H9 (cell line): ENCODE measurements around the gene MAP4K3. TPM values are rescaled to one million over a fixed set of nuclear protein-coding genes. Genes with fewer than 3 reads are reported as not detected.

Experiments used
- DNase-seq: peaks from one replicate; pipeline ENCODE4 v3.0.0-alpha.2; 2017
- H2AFZ ChIP-seq: one replicate; pipeline ENCODE4 v1.6.1; 2013; ENCODE audit warnings: mild to moderate bottlenecking, low read length, control low read depth, moderate library complexity
- H2AK5ac ChIP-seq: 2 replicates; pipeline ENCODE4 v1.6.1; 2013; ENCODE audit warnings: low read length, control low read depth, mixed read lengths; ENCODE audit not compliant: insufficient read length
- H2BK120ac ChIP-seq: one replicate; pipeline ENCODE4 v1.6.1; 2013; ENCODE audit warnings: low read depth, mild to moderate bottlenecking, low read length, control low read depth, inconsistent platforms; ENCODE audit not compliant: poor library complexity, severe bottlenecking
- H2BK12ac ChIP-seq: 2 replicates; pipeline ENCODE4 v1.6.1; 2013; ENCODE audit warnings: low read length, control low read depth, mixed read lengths, low read depth; ENCODE audit not compliant: insufficient read length
- H2BK15ac ChIP-seq: 2 replicates; pipeline ENCODE4 v1.6.1; 2013; ENCODE audit warnings: low read depth, low read length, control low read depth
- H2BK20ac ChIP-seq: one replicate; pipeline ENCODE4 v1.6.1; 2013; ENCODE audit warnings: low read depth, mild to moderate bottlenecking, low read length, control low read depth, inconsistent platforms; ENCODE audit not compliant: poor library complexity, severe bottlenecking
- H2BK5ac ChIP-seq: 2 replicates; pipeline ENCODE4 v1.6.1; 2013; ENCODE audit warnings: low read length, control low read depth, mixed read lengths; ENCODE audit not compliant: insufficient read length
- H3K14ac ChIP-seq: 2 replicates; pipeline ENCODE4 v1.6.1; 2013; ENCODE audit warnings: low read length, control low read depth; ENCODE audit not compliant: insufficient read depth
- H3K18ac ChIP-seq: 2 replicates; pipeline ENCODE4 v1.6.1; 2013; ENCODE audit warnings: low read depth, mild to moderate bottlenecking, mixed read lengths, low read length, control low read depth; ENCODE audit not compliant: insufficient read length
- H3K23ac ChIP-seq: 2 replicates; pipeline ENCODE4 v1.6.1; 2013; ENCODE audit warnings: low read length, control low read depth, mixed read lengths, low read depth; ENCODE audit not compliant: insufficient read length
- H3K23me2 ChIP-seq: 2 replicates; pipeline ENCODE4 v1.6.1; 2013; ENCODE audit warnings: low read depth, mild to moderate bottlenecking, mixed read lengths, low read length, control low read depth; ENCODE audit not compliant: insufficient read length, poor library complexity, severe bottlenecking
- H3K27ac ChIP-seq: 2 replicates; pipeline ENCODE4 v1.5.1; 2013; ENCODE audit warnings: low read length, control low read depth, mixed read lengths, low read depth; ENCODE audit not compliant: insufficient read length
- H3K27me3 ChIP-seq: 2 replicates; pipeline ENCODE4 v1.6.1; 2013; ENCODE audit warnings: low read length, control low read depth, inconsistent platforms; ENCODE audit not compliant: insufficient read depth
- H3K4ac ChIP-seq: 2 replicates; pipeline ENCODE4 v1.6.1; 2013; ENCODE audit warnings: low read depth, mild to moderate bottlenecking, control low read depth, inconsistent platforms, low read length, moderate library complexity
- H3K4me1 ChIP-seq: 2 replicates; pipeline ENCODE4 v1.6.1; 2013; ENCODE audit warnings: low read length, control low read depth, inconsistent platforms; ENCODE audit not compliant: insufficient read depth
- H3K4me2 ChIP-seq: 2 replicates; pipeline ENCODE4 v1.6.1; 2013; ENCODE audit warnings: low read length, control low read depth, mixed read lengths; ENCODE audit not compliant: insufficient read length, insufficient read depth
- H3K56ac ChIP-seq: 2 replicates; pipeline ENCODE4 v1.6.1; 2013; ENCODE audit warnings: low read depth, mild to moderate bottlenecking, mixed read lengths, low read length, control low read depth; ENCODE audit not compliant: insufficient read length
- H3K79me1 ChIP-seq: 2 replicates; pipeline ENCODE4 v1.6.1; 2013; ENCODE audit warnings: low read depth, mild to moderate bottlenecking, moderate library complexity, low read length, control low read depth, inconsistent platforms; ENCODE audit not compliant: insufficient read depth, poor library complexity, severe bottlenecking
- H3K79me2 ChIP-seq: 2 replicates; pipeline ENCODE4 v1.6.1; 2013; ENCODE audit warnings: low read length, control low read depth, inconsistent platforms; ENCODE audit not compliant: insufficient read depth
- H3K9ac ChIP-seq: 2 replicates; pipeline ENCODE4 v1.6.1; 2013; ENCODE audit warnings: low read length, control low read depth, mixed read lengths; ENCODE audit not compliant: insufficient read length; ENCODE audit errors: extremely low read depth
- H3K9me3 ChIP-seq: one replicate; pipeline ENCODE4 v1.6.1; 2013; ENCODE audit warnings: low read depth, low read length, inconsistent platforms; ENCODE audit not compliant: control insufficient read depth
- H3T11ph ChIP-seq: one replicate; pipeline ENCODE4 v1.6.1; 2013; ENCODE audit warnings: mild to moderate bottlenecking, low read length, control low read depth, inconsistent platforms
- H4K20me1 ChIP-seq: one replicate; pipeline ENCODE4 v1.6.1; 2013; ENCODE audit not compliant: control insufficient read depth, insufficient read length, insufficient read depth
- H4K5ac ChIP-seq: 2 replicates; pipeline ENCODE4 v1.6.1; 2013; ENCODE audit warnings: low read depth, mild to moderate bottlenecking, mixed read lengths, low read length, control low read depth; ENCODE audit not compliant: insufficient read length
- H4K8ac ChIP-seq: replicated peaks from 2 replicates; pipeline ENCODE4 v1.6.1; 2013; ENCODE audit warnings: low read length, control low read depth, mixed read lengths, low read depth; ENCODE audit not compliant: insufficient read length
- H4K91ac ChIP-seq: 2 replicates; pipeline ENCODE4 v1.6.1; 2013; ENCODE audit warnings: low read depth, mild to moderate bottlenecking, moderate library complexity, mixed read lengths, low read length, control low read depth; ENCODE audit not compliant: insufficient read length
- H3K27ac Mint-ChIP-seq, 3 experiments: 2 replicates in 2 of 3; 3 replicates in 1 of 3; pipeline ENCODE4 v1.8.0; 2020 to 2021; ENCODE audit warnings: mixed read lengths in 3 of 3, mild to moderate bottlenecking in 1 of 3, moderate library complexity in 1 of 3
- H3K27me3 Mint-ChIP-seq: 2 replicates; pipeline ENCODE4 v1.8.0; 2021; ENCODE audit warnings: low read depth, mild to moderate bottlenecking, moderate library complexity, mixed read lengths
- H3K36me3 Mint-ChIP-seq, 3 experiments: 2 replicates in 2 of 3; 3 replicates in 1 of 3; pipeline ENCODE4 v1.8.0; 2020 to 2021; ENCODE audit warnings: low read depth in 3 of 3, mixed read lengths in 3 of 3; ENCODE audit not compliant: insufficient read depth in 1 of 3
- H3K4me1 Mint-ChIP-seq, 2 experiments: 2 replicates each; pipeline ENCODE4 v1.8.0; 2020; ENCODE audit warnings: mixed read lengths in 2 of 2
- H3K4me3 Mint-ChIP-seq, 2 experiments: 2 replicates in 1 of 2; 3 replicates in 1 of 2; pipeline ENCODE4 v1.8.0; 2020 to 2021; ENCODE audit warnings: mild to moderate bottlenecking in 2 of 2, mixed read lengths in 2 of 2, moderate library complexity in 1 of 2
- H3K9me3 Mint-ChIP-seq, 2 experiments: 2 replicates in 1 of 2; 3 replicates in 1 of 2; pipeline ENCODE4 v1.8.0; 2020; ENCODE audit warnings: mild to moderate bottlenecking in 2 of 2, mixed read lengths in 2 of 2, moderate library complexity in 1 of 2
- WGBS: extraction: QIAGEN DNeasy Blood & Tissue Kit; methylation state at CpG from one replicate; pipeline ENCODE4 v1.1.7; 2013; ENCODE audit warnings: missing lambda C conversion rate, low lambda C conversion rate, mixed read lengths; ENCODE audit not compliant: insufficient read length; ENCODE audit errors: extremely low coverage; 5-methylcytosine and 5-hydroxymethylcytosine counted together
- total RNA-seq: library from RNA; stranded (reverse); gene quantifications from 2 replicates; pipeline ENCODE4 v1.2.1, GENCODE V29; 2021
- TF ChIP-seq, protein P1 (sequence below): fragments of 200-600 bp; sonication (generic); conservative IDR thresholded peaks from 3 replicates; pipeline ENCODE4 v1.8.0; 2021; ENCODE audit warnings: antibody characterized with exemption, mild to moderate bottlenecking

Gene MAP4K3
- total RNA-seq, 1 experiment from 2014 or later: 37.9 TPM

DNA sequence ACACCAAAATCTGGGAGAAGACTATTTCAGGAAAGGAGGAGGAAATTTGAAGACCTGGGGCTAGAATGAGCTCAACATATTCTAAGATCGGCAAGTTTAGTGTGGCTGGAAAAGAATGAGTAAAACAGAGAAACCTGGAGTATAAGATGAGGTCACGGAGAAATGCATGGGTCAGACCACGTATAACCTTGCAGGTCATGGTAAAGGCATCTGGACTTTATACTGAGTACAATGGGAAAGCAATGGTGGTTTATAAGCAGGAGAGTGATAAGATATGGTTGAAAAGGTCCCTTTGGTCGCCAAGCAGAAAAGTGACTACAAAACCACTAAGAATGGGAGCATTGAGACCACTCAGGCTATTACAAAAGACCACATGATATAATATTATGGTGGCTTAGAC, 102.1 kb downstream of the MAP4K3 start:
- H3K4me1 Mint-ChIP-seq: peaks cover 26% of the 10 kb centered on the region in 2 experiments
- H2BK5ac ChIP-seq: no peak overlapping the region
- H2BK120ac ChIP-seq: no peak overlapping the region
- H3K4ac ChIP-seq: no peak overlapping the region
- no peaks in the 10 kb centered on the region; the same call in 1 of the 2 replicates for H3K27me3 ChIP-seq
- H3K79me1 ChIP-seq: no peaks in the 10 kb centered on the region
- no peak overlapping the region for H3T11ph ChIP-seq
- H3K36me3 Mint-ChIP-seq: peaks cover 0 to 11% (median 10%) of the 10 kb centered on the region in 3 experiments; a peak in 5 of 7 replicates
- H3K27me3 Mint-ChIP-seq: no peaks in the 10 kb centered on the region
- DNase-seq: no peak
- H3K4me1 ChIP-seq: no peaks in the 10 kb centered on the region; the same call in 1 of the 2 replicates
- H3K56ac ChIP-seq: no peak overlapping the region
- no peak overlapping the region for H4K91ac ChIP-seq
- H3K9me3 ChIP-seq: no peaks in the 10 kb centered on the region
- no peaks in the 10 kb centered on the region for H3K9me3 Mint-ChIP-seq
- H3K14ac ChIP-seq: no peak overlapping the region
- H3K4me3 Mint-ChIP-seq: no peak overlapping the region
- TF ChIP-seq, protein P1, sequence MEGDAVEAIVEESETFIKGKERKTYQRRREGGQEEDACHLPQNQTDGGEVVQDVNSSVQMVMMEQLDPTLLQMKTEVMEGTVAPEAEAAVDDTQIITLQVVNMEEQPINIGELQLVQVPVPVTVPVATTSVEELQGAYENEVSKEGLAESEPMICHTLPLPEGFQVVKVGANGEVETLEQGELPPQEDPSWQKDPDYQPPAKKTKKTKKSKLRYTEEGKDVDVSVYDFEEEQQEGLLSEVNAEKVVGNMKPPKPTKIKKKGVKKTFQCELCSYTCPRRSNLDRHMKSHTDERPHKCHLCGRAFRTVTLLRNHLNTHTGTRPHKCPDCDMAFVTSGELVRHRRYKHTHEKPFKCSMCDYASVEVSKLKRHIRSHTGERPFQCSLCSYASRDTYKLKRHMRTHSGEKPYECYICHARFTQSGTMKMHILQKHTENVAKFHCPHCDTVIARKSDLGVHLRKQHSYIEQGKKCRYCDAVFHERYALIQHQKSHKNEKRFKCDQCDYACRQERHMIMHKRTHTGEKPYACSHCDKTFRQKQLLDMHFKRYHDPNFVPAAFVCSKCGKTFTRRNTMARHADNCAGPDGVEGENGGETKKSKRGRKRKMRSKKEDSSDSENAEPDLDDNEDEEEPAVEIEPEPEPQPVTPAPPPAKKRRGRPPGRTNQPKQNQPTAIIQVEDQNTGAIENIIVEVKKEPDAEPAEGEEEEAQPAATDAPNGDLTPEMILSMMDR: no peak
- H2BK12ac ChIP-seq: no peak overlapping the region
- H2AK5ac ChIP-seq: no peak overlapping the region
- WGBS: no CpG with 5 or more reads among the region's 4 CpGs
- H3K79me2 ChIP-seq: no peaks in the 10 kb centered on the region; the same call in 1 of the 2 replicates
- no peak overlapping the region for H3K4me2 ChIP-seq
- H3K27ac ChIP-seq: no peak overlapping the region
- no peak overlapping the region for H2BK20ac ChIP-seq
- no peak overlapping the region for H2AFZ ChIP-seq
- no peaks in the 10 kb centered on the region for H3K23me2 ChIP-seq
- no peaks in the 10 kb centered on the region for H4K20me1 ChIP-seq
- no peak overlapping the region for H4K8ac ChIP-seq
- H4K5ac ChIP-seq: no peak overlapping the region
- no peak overlapping the region for H3K27ac Mint-ChIP-seq
- H3K18ac ChIP-seq: no peak overlapping the region
- H2BK15ac ChIP-seq: no peak overlapping the region
- H3K9ac ChIP-seq: no peak overlapping the region
- no peak overlapping the region for H3K23ac ChIP-seq
